ENCODE data around the gene CD63. TPM values are rescaled to one million over a fixed set of nuclear protein-coding genes. Genes with fewer than 3 reads are reported as not detected.

CD63 gene
- total RNA-seq, 4 donors from 2014 or later: 144 to 349 (median 264) TPM

DNA sequence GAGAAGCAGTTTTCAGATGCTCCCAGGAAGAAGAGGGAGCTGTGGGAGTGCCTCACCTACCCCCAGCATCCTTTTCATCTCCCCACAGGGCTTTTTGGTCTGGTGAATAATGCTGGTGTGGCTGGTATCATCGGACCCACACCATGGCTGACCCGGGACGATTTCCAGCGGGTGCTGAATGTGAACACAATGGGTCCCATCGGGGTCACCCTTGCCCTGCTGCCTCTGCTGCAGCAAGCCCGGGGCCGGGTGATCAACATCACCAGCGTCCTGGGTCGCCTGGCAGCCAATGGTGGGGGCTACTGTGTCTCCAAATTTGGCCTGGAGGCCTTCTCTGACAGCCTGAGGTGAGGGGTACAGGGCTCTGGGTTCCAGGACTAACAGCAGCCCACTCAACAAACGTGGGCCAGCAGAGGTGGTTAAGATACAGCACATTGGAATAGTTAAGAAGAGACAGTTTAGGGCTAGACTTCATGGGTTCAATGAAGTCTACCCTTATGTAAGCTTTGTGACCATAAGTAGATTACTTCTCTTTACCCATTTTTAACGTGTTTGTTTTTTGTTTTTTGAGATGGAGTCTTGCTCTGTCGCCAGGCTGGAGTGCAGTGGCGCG, 7.1 kb downstream of the CD63 start:
- no peaks in the 10 kb centered on the region for H3K9me3 ChIP-seq
- no peak for TF ChIP-seq POLR2A (IDR thresholded peaks at IDR 0.05)
- TF ChIP-seq, protein P1, sequence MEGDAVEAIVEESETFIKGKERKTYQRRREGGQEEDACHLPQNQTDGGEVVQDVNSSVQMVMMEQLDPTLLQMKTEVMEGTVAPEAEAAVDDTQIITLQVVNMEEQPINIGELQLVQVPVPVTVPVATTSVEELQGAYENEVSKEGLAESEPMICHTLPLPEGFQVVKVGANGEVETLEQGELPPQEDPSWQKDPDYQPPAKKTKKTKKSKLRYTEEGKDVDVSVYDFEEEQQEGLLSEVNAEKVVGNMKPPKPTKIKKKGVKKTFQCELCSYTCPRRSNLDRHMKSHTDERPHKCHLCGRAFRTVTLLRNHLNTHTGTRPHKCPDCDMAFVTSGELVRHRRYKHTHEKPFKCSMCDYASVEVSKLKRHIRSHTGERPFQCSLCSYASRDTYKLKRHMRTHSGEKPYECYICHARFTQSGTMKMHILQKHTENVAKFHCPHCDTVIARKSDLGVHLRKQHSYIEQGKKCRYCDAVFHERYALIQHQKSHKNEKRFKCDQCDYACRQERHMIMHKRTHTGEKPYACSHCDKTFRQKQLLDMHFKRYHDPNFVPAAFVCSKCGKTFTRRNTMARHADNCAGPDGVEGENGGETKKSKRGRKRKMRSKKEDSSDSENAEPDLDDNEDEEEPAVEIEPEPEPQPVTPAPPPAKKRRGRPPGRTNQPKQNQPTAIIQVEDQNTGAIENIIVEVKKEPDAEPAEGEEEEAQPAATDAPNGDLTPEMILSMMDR (IDR thresholded peaks at IDR 0.05): no peak
- DNase-seq: no peak
- H3K4me1 ChIP-seq: peaks cover 49 to 100% (median 81%) of the 10 kb centered on the region in 3 donors
- peak overlapping the region; percentile 93 to 98 (median 94) for H3K27ac ChIP-seq
- WGBS, 2 donors: 67 to 78% methylated on average over 10 to 14 of the region's 14 CpGs
- H3K36me3 ChIP-seq: peaks cover 9 to 37% (median 19%) of the 10 kb centered on the region in 3 donors
- no peaks in the 10 kb centered on the region for H3K27me3 ChIP-seq
- intact Hi-C loops (cut with DNase I): no loop called here
- H3K4me3 ChIP-seq: no peak overlapping the region

DNA sequence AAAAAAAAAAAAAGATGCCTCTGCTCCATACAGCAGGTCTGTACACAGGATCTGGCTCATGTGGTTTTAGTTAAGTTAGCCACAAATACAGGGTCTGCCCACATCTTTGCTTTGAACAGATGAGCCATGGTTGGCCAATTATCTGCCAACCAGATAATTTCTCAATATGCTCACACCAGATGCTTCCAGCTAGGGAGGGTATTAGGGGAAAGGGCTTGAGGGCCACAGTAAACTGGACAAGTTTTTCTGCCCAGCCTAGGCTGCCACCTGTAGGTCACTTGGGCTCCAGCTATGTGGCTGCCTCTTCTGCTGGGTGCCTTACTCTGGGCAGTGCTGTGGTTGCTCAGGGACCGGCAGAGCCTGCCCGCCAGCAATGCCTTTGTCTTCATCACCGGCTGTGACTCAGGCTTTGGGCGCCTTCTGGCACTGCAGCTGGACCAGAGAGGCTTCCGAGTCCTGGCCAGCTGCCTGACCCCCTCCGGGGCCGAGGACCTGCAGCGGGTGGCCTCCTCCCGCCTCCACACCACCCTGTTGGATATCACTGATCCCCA, 7.8 kb downstream of the CD63 start:
- DNase-seq: no peak
- TF ChIP-seq, protein P1 (IDR thresholded peaks at IDR 0.05): peak; percentile 10 to 61 (median 44)
- TF ChIP-seq POLR2A (IDR thresholded peaks at IDR 0.05): no peak
- H3K4me3 ChIP-seq: no peak overlapping the region
- peaks cover 44 to 96% (median 76%) of the 10 kb centered on the region in 3 donors for H3K4me1 ChIP-seq
- intact Hi-C loops (cut with DNase I): no loop called here
- peak overlapping the region; percentile 93 to 98 (median 94) for H3K27ac ChIP-seq
- no peaks in the 10 kb centered on the region for H3K9me3 ChIP-seq
- 15% methylated on average over 3 of the region's 9 CpGs; no CpG with 5 or more reads in 1 of the 2 donors for WGBS, 2 donors
- no peaks in the 10 kb centered on the region for H3K27me3 ChIP-seq
- H3K36me3 ChIP-seq: peaks cover 9 to 30% (median 16%) of the 10 kb centered on the region in 3 donors

DNA sequence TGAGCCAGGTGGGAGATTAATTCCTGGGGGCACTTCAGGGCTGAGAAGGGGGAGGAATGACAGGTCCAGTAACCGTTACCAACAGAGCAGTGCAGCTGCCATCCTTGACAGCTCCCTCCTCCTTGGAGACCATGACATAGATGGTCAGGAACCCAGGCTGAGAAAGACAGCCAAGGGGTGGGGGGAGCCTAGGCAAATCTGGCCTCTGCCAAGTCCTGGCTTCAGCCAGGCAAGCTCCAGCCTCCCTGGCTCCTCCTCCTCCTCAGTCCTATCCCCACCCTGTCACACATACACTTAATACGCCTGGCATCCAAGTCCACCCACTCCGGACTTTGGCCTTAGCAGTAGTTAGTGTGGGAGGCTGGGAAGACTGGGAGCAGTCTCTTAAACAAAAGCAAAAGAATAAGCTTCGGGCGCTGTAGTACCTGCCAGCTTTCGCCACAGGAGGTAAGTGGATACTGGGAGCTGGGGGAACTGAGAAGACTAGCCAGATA, 8.7 kb downstream of the CD63 start, which contains the start of gene RDH5:
Gene RDH5 (plus strand): TSS at position 323 of the 494 bp plus-strand sequence. CDS start 792 bp downstream, outside the sequence.
- Histone ChIP-seq H3K27me3 (no peaks in the 10 kb centered on the region), H3K27ac (peak within 1 kb of the TSS; percentile 93 to 98 (median 94)), H3K4me3 (no peak within 1 kb of the TSS), H3K36me3 (peaks cover 9 to 21% (median 12%) of the 10 kb centered on the region in 3 donors), H3K4me1 (peaks cover 49 to 94% (median 72%) of the 10 kb centered on the region in 3 donors), H3K9me3 (no peaks in the 10 kb centered on the region)
- WGBS, 2 donors: 38 to 39% methylated on average over 3 to 5 of the region's 6 CpGs
- TF ChIP-seq, protein P1 (IDR thresholded peaks at IDR 0.05): no peak
- TF ChIP-seq POLR2A (IDR thresholded peaks at IDR 0.05): no peak
- intact Hi-C loops (cut with DNase I): no loop called here
- DNase-seq: no peak

DNA sequence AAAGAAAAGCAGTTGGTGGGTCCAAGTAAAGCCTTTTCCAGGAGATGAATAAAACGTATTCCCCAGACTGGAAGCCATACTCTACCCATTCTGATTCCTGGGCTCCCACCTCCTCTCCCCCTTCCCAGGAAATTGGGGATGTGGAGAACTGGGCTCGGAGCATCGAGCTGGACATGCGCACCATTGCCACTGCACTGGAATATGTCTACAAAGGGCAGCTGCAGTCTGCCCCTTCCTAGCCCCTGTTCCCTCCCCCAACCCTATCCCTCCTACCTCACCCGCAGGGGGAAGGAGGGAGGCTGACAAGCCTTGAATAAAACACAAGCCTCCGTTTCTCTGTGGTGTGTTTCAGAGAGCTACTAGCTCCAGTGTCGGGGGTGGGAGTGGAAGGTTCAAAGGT, 9.4 kb downstream of the CD63 start:
- Histone ChIP-seq H3K4me1 (peaks cover 47 to 92% (median 66%) of the 10 kb centered on the region in 3 donors), H3K36me3 (peaks cover 6 to 14% (median 7%) of the 10 kb centered on the region in 3 donors), H3K27me3 (no peaks in the 10 kb centered on the region), H3K9me3 (no peaks in the 10 kb centered on the region), H3K4me3 (no peak overlapping the region), H3K27ac (peak overlapping the region; percentile 93 to 98 (median 94))
- TF ChIP-seq, protein P1 (IDR thresholded peaks at IDR 0.05): no peak
- TF ChIP-seq POLR2A (IDR thresholded peaks at IDR 0.05): no peak
- DNase-seq: no peak
- WGBS, 2 donors: 73 to 77% methylated on average over 5 to 7 of the region's 7 CpGs
- intact Hi-C loops (cut with DNase I): no loop called here
